HG03442 (cell line): ENCODE data around the gene PSMD10.

Experiments
- ATAC-seq: cut with Tn5 transposase; IDR thresholded peaks from one replicate; pipeline ENCODE4 v1.9.1; 2021; ENCODE audit warnings: mild to moderate bottlenecking, moderate library complexity; ENCODE audit not compliant: unreplicated experiment

PSMD10 gene

DNA sequence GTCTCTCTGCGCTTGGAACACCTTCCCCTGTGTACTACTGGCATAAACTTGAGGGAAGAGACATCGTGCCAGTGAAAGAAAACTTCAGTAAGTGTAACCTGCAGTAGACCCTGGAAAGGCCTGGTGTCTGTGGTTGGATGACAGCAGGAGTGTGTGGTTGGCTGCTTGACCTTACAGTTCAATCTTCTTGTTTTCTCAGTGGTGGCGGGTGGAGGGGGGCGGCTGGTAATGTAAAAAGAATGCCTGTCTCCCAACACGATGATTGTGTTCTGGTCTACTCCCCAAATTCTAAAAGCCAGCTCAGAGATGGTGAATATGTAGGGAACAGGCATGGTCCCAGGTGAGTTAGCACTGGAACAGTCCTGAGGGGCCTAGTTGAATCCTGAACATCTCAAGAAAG lies 18.6 kb downstream of the PSMD10 start:
- no peak for ATAC-seq

DNA sequence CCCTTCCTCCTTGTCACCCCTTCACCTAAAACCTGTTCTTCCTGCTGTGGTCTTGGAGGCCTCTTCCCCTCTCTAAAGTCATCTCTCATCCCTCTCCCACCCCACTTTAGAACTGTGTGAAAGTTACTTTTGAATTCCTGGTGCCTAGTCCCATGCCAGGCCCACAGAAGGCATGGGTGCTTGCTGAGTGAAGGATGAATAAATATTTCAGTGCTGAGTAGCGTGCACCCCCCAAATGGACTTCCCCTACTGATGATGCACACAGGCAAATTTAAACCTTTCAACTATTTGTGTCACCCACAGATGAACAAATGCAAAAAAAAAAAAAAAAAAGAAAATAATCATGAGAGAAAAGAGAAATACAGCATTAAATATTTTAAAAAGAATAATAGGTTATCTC lies 19.8 kb downstream of the PSMD10 start:
- no peak for ATAC-seq

GRCh38 chrX:108070891-108071290 lies 20.5 kb downstream of the PSMD10 start:
- no peak for ATAC-seq

DNA sequence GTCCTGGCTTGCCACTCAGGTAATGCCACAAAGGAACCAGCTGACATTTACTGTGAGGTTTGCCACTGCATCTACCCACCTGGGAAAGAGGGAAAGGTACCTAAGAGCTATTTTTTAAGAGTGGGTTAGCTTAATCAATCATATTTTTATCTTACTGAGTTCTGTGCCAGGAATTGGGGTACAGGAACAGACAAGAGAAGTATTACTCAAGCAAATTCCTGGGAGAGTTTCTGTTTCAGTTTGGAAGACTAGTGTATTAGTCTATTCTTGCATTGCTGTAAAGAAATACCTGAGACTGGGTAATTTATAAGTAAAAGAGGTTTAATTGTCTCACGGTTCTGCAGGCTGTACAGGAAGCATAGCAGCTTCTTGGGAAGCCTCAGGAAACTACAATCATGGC lies 23.2 kb downstream of the PSMD10 start:
- ATAC-seq, result no peak

DNA sequence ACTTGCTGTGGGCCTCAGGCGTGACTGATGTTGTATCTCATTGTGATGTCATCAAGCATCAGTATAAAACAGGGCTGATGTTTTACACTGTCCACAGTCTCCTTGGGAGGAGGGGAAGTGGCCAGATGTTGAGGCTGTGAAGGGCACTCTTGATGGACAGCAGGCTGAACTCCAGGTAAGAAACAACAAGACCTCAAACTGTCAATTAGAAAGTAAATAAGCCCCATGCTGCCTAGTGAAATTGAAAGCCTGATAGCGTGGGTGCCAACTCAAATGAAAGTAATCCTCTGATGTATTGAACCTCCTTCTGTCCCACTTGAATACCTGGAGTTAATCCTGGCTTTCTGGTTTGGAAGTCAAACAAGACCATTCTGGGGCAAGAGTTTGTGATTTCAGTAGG lies 26.7 kb downstream of the PSMD10 start:
- peak; percentile 81 for ATAC-seq

DNA sequence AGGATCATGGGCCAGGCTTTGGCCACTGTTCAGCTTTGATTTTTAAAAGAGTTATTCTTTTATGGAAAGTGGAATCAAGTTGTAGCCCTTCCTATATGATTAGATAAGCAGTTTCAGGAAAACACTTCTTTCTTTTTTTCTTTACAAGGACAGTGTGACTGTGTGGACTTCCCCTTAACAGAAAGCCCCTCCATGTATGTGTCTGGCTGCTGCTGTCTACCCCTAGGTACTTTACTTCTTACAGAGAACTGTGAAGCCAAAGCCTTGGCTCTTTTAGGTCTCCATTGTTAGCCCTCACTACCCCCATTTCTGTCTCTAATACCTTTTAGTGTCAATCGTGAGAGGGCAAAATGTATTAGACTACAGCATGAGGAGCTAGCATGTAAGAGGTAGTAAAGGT lies 27.3 kb downstream of the PSMD10 start:
- ATAC-seq, result no peak

- ATAC-seq, result no peak
These were observed 31.5 kb downstream of the PSMD10 start for GRCh38 chrX:108059801-108060200.

GRCh38 chrX:108055546-108055945 lies 35.8 kb downstream of the PSMD10 start:
- no peak for ATAC-seq

GRCh38 chrX:108053218-108053617 lies 38.1 kb downstream of the PSMD10 start:
- ATAC-seq, result no peak

GRCh38 chrX:108049649-108050048 lies 41.7 kb downstream of the PSMD10 start:
- ATAC-seq, result no peak

DNA sequence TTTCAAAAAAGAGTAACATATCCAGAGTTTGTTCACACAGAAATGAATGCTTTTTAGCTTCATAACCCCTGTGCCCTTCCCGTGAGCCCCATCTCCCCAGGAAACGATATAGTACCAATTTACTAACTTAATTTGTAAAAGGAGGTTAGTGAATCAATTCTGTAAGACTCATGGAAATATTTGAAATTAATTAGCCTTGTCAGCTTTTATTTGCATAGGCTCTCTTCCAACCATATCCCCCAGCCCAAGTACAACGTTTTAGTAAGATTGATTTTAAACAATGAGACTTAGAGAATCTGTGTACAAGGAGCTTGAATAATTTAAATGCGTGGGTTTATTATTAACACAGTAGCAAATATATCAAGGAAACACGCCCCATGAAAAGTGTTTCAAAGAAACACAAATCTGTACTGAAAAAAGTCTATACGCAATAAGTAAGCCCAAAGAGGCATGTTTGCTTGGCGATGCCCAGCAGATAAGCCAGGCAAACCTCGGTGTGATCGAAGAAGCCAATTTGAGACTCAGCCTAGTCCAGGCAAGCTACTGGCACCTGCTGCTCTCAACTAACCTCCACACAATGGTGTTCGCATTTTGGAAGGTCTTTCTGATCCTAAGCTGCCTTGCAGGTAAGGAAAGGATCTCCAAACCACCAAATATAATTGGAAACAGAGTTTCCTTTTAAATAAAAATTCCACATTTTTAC lies 46.6 kb downstream of the PSMD10 start, which contains the start of gene VSIG1:
Gene VSIG1, plus strand, starts transcription at position 512 of the 703 bp plus-strand sequence. Its CDS starts 66 bp downstream, at position 578.
- no peak for ATAC-seq

DNA sequence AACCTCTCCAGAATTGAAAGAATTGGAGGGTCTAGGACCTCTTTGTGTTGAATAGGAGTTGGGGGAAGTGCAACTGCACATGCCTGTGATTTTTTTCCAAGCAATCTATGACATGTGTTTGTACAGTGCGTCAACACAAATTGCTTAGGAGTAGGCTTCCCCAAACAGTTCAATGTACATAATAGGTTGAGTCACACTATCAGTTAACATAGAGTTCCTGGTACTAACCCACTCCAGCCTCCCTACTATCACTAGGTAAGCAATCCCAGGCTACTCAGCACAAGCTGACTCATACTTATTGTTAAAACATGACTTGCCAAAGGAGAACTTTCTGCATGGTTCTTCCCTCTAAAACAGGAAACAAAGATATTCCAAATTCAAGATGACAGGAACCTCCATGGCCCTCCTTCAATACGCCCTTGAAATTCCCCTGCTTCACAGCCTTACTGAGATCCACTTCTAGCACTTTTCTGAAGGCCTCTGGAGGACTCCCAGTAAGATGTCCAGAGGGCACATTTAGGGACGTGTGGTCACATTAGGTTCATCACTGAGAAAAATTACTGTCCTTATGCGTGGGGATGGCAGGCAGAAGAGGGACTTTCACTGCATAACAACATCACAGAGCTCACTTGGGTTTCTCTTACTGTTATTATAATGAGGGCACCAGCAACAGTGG lies 54.9 kb downstream of the PSMD10 start:
- no peak for ATAC-seq

- ATAC-seq, result no peak
These were observed 56.6 kb downstream of the PSMD10 start for GRCh38 chrX:108034725-108035124.
